PFSK-1 (cell line): ENCODE measurements around the gene NKIRAS2.

Source experiments
- POLR2AphosphoS5 ChIP-seq: IDR thresholded peaks from 2 replicates; pipeline ENCODE4 v1.6.1; 2012; ENCODE audit warnings: low read depth, mild to moderate bottlenecking, control low read depth, low read length, moderate library complexity
- REST ChIP-seq, 2 experiments: IDR thresholded peaks; 2 replicates each; pipeline versions ENCODE4 v1.6.1 to v1.8.0; 2011 to 2012; ENCODE audit warnings: low read depth in 2 of 2, low read length in 2 of 2, control low read depth in 1 of 2, inconsistent platforms in 1 of 2, mild to moderate bottlenecking in 1 of 2, moderate library complexity in 1 of 2; ENCODE audit not compliant: insufficient read depth in 1 of 2
- SIN3A ChIP-seq: IDR thresholded peaks from 2 replicates; pipeline ENCODE4 v1.6.1; 2012; ENCODE audit warnings: mild to moderate bottlenecking, low read length, moderate library complexity, borderline replicate concordance; ENCODE audit not compliant: insufficient read depth

DNA sequence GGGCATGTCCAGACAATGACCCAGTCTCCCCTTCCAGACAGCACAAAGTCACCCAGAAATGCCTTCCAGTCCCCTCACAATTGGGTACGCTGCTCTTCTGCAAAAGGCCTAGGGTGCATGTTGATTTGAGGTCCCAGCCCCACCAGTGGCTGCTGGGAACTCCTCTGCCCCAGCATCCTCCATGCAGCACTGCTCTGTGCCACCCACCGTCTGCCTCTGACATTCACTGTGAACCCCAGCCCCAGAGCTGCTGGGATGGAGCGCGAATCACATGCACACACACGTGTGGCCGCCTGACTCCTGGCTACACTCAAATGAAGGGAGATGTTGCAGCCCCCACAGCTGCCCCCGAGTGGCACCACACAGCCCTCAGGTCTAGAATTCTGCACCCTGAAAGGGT is 31.8 kb downstream of the NKIRAS2 start:
- TF ChIP-seq REST (IDR thresholded peaks at IDR 0.05; ENCODE audit: insufficient read depth in 1 of 2, low read depth in 2 of 2, low read length in 2 of 2) (no peak), POLR2AphosphoS5 (no peak), SIN3A (no peak)
